GM10847 (cell line): ENCODE results near the gene PTPRM.

Source experiments
- POLR2A ChIP-seq: IDR thresholded peaks from 2 replicates; pipeline ENCODE4 v1.6.1; 2011; ENCODE audit not compliant: insufficient read length; ENCODE audit errors: extremely low read depth

PTPRM gene

DNA sequence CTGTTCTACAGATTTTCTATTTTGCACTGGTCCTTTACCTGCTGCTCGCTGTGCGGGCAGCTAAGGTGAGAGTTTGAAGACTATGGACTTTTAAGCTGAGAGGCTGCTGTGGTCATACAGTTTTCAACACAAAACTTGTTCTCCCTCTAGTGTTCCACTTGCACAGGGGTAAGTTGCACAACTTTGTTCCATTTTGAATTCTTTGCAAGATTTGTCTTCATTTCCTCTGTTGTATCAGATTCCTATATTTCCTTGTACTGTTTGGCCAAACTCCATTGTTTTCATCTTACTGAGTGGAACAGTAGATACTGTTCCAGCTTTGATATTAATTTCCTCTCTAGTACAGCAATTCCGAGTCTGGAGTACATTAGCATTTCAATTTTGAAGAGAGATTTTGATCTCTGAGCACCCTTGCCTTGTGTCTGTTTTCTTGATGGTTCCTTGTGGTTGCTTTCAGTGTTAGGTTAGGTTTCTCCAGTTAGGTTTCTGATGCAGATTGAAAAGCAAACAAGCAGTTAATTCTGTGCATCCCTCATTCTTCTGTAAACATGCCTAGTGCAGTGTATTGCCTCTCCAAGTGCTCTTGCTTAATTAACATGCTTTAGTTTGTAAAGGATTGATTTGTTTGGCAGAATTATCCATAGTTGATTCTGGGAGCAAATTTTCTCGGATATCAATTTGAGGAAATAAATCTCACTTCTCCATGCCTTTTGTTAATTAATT lies 188.8 kb downstream of the PTPRM start:
- TF ChIP-seq POLR2A = no peak

DNA sequence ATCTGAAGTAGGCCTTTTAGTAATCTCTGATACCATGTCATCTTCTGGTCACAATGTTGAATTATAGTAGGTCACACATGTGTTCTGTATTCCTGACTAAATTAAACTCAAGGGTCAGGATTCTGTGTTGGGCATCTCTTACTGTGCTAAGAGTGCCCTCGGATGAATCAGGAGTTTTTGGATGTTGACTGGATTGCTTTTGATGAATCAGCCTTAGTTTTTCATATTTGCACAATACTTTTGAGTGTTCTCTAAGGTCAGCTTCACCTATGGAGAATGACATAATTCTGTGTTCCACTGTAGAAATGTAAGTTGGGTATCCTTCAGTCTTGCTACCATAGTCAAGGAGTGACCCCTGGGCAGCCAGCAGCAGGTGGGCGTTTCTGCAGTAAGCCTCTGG lies 190.1 kb downstream of the PTPRM start:
- no peak for TF ChIP-seq POLR2A

DNA sequence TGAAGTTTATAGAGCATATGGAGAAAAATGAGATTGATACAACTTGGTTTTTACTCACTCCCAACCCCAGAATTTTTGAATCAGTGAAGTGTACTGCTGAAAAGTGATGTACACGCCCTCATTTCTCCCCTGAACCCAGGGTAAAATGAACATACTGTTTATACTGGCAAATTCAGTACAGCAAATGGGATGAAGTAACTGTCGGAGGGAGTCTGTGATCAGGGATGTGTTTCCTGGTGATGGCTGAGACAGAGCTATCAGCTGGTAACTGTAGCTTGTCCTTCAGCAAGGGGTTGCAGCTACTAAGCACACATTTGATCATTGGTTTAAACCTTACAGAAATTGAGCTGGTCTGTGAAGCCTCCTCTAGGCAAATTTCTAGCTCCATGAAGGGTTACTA lies 191.6 kb downstream of the PTPRM start:
- TF ChIP-seq POLR2A = no peak

GRCh38 chr18:7760967-7761948 lies 194.1 kb downstream of the PTPRM start:
- no peak for TF ChIP-seq POLR2A

- TF ChIP-seq POLR2A = no peak
Observed at GRCh38 chr18:7764405-7764804, 197.3 kb downstream of the PTPRM start.

GRCh38 chr18:7766346-7766745 lies 199.2 kb downstream of the PTPRM start:
- no peak for TF ChIP-seq POLR2A

- no peak for TF ChIP-seq POLR2A
Observed at GRCh38 chr18:7766817-7767216, 199.7 kb downstream of the PTPRM start.

GRCh38 chr18:7770908-7771307 lies 203.8 kb downstream of the PTPRM start:
- TF ChIP-seq POLR2A = no peak

DNA sequence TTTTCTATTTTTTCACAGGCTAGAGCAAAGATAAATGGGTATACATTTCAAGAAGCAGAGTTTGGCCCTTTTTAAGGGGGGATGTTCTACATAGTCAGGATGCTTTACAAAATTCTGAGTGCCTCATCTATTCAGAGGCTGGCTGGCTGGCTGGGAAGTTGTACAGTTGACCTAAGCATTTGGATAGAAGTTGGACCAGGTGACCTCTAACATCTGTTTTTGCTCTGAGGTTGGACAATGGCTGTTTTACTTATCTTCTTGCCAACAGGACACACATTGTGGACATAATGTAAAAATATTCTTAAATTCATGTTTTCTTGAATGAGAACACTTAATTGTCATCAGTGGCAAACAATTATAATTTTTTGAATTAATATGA lies 205.4 kb downstream of the PTPRM start:
- TF ChIP-seq POLR2A = no peak

GRCh38 chr18:7772951-7773350 lies 205.8 kb downstream of the PTPRM start:
- no peak for TF ChIP-seq POLR2A

DNA sequence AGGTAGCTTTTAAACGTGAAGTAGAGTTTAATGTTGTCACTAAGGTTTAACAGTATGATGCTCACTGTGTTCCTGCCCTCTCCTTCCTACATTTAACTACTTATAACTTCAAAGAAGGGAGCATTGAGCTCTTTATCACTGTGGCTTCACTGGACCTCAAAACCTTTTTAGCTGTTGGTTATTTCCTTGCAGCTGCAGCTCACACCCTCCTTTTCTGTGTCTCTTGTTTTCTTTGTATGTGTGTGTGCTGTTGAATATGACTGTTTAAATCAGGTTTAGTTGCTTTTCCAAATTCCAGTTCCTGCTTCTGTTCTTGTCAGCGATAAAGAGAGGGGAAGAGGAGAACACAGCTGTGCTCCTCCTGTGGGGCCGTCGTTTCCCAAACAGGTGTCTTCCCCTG lies 208.0 kb downstream of the PTPRM start:
- TF ChIP-seq POLR2A = no peak

GRCh38 chr18:7775843-7776242 lies 208.7 kb downstream of the PTPRM start:
- TF ChIP-seq POLR2A = no peak

- no peak for TF ChIP-seq POLR2A
Observed at GRCh38 chr18:7778181-7778580, 211.1 kb downstream of the PTPRM start.

DNA sequence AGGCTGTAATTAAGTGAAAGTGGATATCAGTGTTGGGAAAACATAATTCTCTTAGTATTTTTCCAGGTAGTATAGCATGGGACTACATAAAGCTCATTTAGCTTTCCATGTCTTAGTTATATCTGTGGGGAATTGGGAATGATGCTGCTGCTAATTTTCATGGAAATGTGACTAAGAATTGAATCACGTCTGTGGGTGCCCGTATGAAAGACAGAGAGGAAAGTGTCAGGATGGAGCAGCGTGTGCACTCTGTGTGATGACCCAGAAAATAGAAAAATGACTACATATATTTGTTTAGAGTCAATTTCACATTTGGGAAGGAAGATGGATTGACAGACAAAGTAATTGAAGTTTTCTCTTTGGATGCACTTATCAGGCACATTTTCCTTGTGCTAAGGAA lies 212.1 kb downstream of the PTPRM start:
- no peak for TF ChIP-seq POLR2A

- no peak for TF ChIP-seq POLR2A
Observed at GRCh38 chr18:7784171-7784570, 217.1 kb downstream of the PTPRM start.

DNA sequence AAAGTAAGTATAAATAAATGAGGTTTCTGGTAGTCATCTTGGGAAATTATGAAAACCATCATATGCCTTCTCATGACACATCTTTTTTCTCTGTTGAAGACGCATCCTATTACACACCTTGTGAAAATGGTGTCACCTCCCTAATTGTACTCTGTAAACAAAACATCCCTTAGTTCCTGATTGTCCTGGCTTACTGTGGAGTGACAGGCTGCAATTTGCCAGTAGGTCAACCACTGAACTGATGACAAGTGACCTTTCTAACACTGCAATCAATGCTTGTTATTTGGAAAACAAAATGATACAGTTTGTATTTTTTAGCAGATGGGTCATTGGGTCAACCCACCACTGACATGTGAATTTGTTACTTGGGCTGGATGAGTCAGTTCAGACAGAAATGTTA lies 219.5 kb downstream of the PTPRM start:
- TF ChIP-seq POLR2A = no peak
